IMR-90 (cell line): Measurements from ENCODE around the gene CYB5R3. TPM values are rescaled to one million over a fixed set of nuclear protein-coding genes. Genes with fewer than 3 reads are reported as not detected.

ENCODE experiments used
- ATAC-seq: fragments of 200-7000 bp; cut with Tn5 transposase; 2 replicates; pipeline ENCODE4 v1.9.1; 2020; ENCODE audit warnings: low read depth, mild to moderate bottlenecking, moderate library complexity
- BruUV-seq: library from RNA; stranded (reverse); fragments of 400-500 nt; replicated peaks from 2 replicates; lab custom pipeline; 2021; lab: Mats Ljungman, UMichigan
- CTCF ChIA-PET: fragments of 300-600 bp; formaldehyde crosslinking; extraction: SDS; loops from one replicate; lab custom pipeline; 2021; ENCODE audit warnings: antibody characterized with exemption; lab: Yijun Ruan, JAX
- POLR2A ChIA-PET: fragments of 300-600 bp; sonication (Branson Sonifier 250); formaldehyde crosslinking; loops from one replicate; lab custom pipeline; 2022; ENCODE audit warnings: antibody characterized with exemption; ENCODE audit not compliant: unreplicated experiment; lab: Charles Lee
- DNase-seq: peaks from one replicate; pipeline ENCODE4 v3.0.0; 2013
- H2AFZ ChIP-seq: replicated peaks from 2 replicates; pipeline ENCODE3; 2013; ENCODE audit warnings: low read length, mild to moderate bottlenecking; ENCODE audit not compliant: poor library complexity
- H2AK5ac ChIP-seq: 2 replicates; pipeline ENCODE4 v1.6.1; 2013; ENCODE audit warnings: low read depth, low read length, inconsistent platforms
- H2AK9ac ChIP-seq: replicated peaks from 2 replicates; pipeline ENCODE3; 2013; ENCODE audit warnings: mild to moderate bottlenecking, low read depth, low read length, moderate library complexity; ENCODE audit not compliant: poor library complexity
- H2BK120ac ChIP-seq: 2 replicates; pipeline ENCODE4 v1.6.1; 2013; ENCODE audit warnings: low read depth, low read length, inconsistent platforms
- H2BK15ac ChIP-seq: 3 replicates; pipeline ENCODE4 v1.6.1; 2013; ENCODE audit warnings: low read depth, low read length, inconsistent platforms
- H2BK20ac ChIP-seq: 2 replicates; pipeline ENCODE4 v1.6.1; 2013; ENCODE audit warnings: low read depth, mild to moderate bottlenecking, inconsistent platforms, low read length, moderate library complexity
- H2BK5ac ChIP-seq: 2 replicates; pipeline ENCODE4 v1.6.1; 2013; ENCODE audit warnings: mild to moderate bottlenecking, low read depth, low read length, inconsistent platforms; ENCODE audit not compliant: poor library complexity, severe bottlenecking
- H3K14ac ChIP-seq: replicated peaks from 2 replicates; pipeline ENCODE4 v1.6.1; 2013; ENCODE audit warnings: low read depth, low read length, inconsistent platforms
- H3K18ac ChIP-seq: 2 replicates; pipeline ENCODE4 v1.6.1; 2013; ENCODE audit warnings: low read depth, low read length, control low read depth
- H3K23ac ChIP-seq: 2 replicates; pipeline ENCODE4 v1.6.1; 2013; ENCODE audit warnings: low read depth, low read length, inconsistent platforms
- H3K27ac ChIP-seq: 2 replicates; pipeline ENCODE4 v1.5.1; 2013; ENCODE audit warnings: mild to moderate bottlenecking, control low read depth, low read length; ENCODE audit not compliant: insufficient read depth
- H3K27me3 ChIP-seq: 2 replicates; pipeline ENCODE4 v1.6.1; 2013; ENCODE audit warnings: low read length; ENCODE audit not compliant: control insufficient read depth, insufficient read depth
- H3K36me3 ChIP-seq: 2 replicates; pipeline ENCODE4 v1.6.1; 2013; ENCODE audit warnings: low read length, mixed read lengths; ENCODE audit not compliant: control insufficient read depth, insufficient read depth
- H3K4ac ChIP-seq: 2 replicates; pipeline ENCODE4 v1.6.1; 2013; ENCODE audit warnings: low read depth, low read length, inconsistent platforms
- H3K4me1 ChIP-seq: 2 replicates; pipeline ENCODE4 v1.6.1; 2013; ENCODE audit warnings: low read length, mixed read lengths; ENCODE audit not compliant: control insufficient read depth, insufficient read depth
- H3K4me2 ChIP-seq: 2 replicates; pipeline ENCODE4 v1.6.1; 2013; ENCODE audit warnings: low read depth, mild to moderate bottlenecking, control low read depth, low read length, moderate library complexity
- H3K4me3 ChIP-seq: 2 replicates; pipeline ENCODE4 v1.5.1; 2013; ENCODE audit warnings: low read depth, mild to moderate bottlenecking, control low read depth, low read length, moderate library complexity; ENCODE audit not compliant: insufficient read depth
- H3K56ac ChIP-seq: 2 replicates; pipeline ENCODE4 v1.6.1; 2013; ENCODE audit warnings: low read length, inconsistent platforms; ENCODE audit not compliant: insufficient read depth; ENCODE audit errors: extremely low read depth
- H3K79me1 ChIP-seq, 2 experiments: 2 replicates each; pipeline ENCODE4 v1.6.1; 2013; ENCODE audit warnings: low read length in 2 of 2, inconsistent platforms in 1 of 2, low read depth in 1 of 2
- H3K9ac ChIP-seq: 2 replicates; pipeline ENCODE4 v1.6.1; 2013; ENCODE audit warnings: low read depth, low read length, control low read depth
- H3K9me1 ChIP-seq: 2 replicates; pipeline ENCODE4 v1.6.1; 2013; ENCODE audit warnings: low read length, inconsistent platforms; ENCODE audit not compliant: insufficient read depth
- H3K9me3 ChIP-seq: 2 replicates; pipeline ENCODE4 v1.6.1; 2013; ENCODE audit warnings: low read length; ENCODE audit not compliant: control insufficient read depth, insufficient read depth
- H4K20me1 ChIP-seq: 2 replicates; pipeline ENCODE4 v1.6.1; 2013; ENCODE audit warnings: low read length, inconsistent platforms; ENCODE audit not compliant: insufficient read depth
- H4K5ac ChIP-seq: 2 replicates; pipeline ENCODE4 v1.6.1; 2013; ENCODE audit warnings: mild to moderate bottlenecking, low read depth, low read length, control low read depth
- H4K8ac ChIP-seq, 2 experiments: 2 replicates each; pipeline ENCODE4 v1.6.1; 2013; ENCODE audit warnings: low read depth in 2 of 2, low read length in 2 of 2, control low read depth in 1 of 2, inconsistent platforms in 1 of 2
- H4K91ac ChIP-seq: 2 replicates; pipeline ENCODE4 v1.6.1; 2013; ENCODE audit warnings: low read depth, low read length, inconsistent platforms; ENCODE audit not compliant: insufficient read depth
- CEBPB ChIP-seq: IDR thresholded peaks from 2 replicates; pipeline ENCODE4 v1.6.1; 2012; ENCODE audit warnings: low read depth, low read length, improper control_type of control experiment
- CHD1 ChIP-seq: IDR thresholded peaks from 2 replicates; pipeline ENCODE4 v1.6.1; 2012; ENCODE audit warnings: low read depth, low read length, improper control_type of control experiment
- MAFK ChIP-seq: IDR thresholded peaks from 2 replicates; pipeline ENCODE4 v1.6.1; 2012; ENCODE audit warnings: low read depth, low read length, improper control_type of control experiment
- MAZ ChIP-seq: IDR thresholded peaks from 2 replicates; pipeline ENCODE4 v1.6.1; 2012; ENCODE audit warnings: low read depth, mild to moderate bottlenecking, low read length, improper control_type of control experiment, moderate library complexity, borderline replicate concordance
- NFE2L2 ChIP-seq: fragments of 150-350 bp; IDR thresholded peaks from 2 replicates; pipeline ENCODE4 v1.6.1; 2016; ENCODE audit warnings: low read depth, mild to moderate bottlenecking, low read length
- RAD21 ChIP-seq: IDR thresholded peaks from 2 replicates; pipeline ENCODE4 v1.6.1; 2012; ENCODE audit warnings: low read length, improper control_type of control experiment
- RCOR1 ChIP-seq: IDR thresholded peaks from 2 replicates; pipeline ENCODE4 v1.6.1; 2012; ENCODE audit warnings: mild to moderate bottlenecking, low read length, improper control_type of control experiment; ENCODE audit not compliant: insufficient replicate concordance
- WGBS, 2 experiments: methylation state at CpG; one replicate each; pipeline versions ENCODE4 v1.1.5 to v1.1.7; 2013; ENCODE audit warnings: missing lambda C conversion rate in 2 of 2; ENCODE audit not compliant: insufficient read length in 1 of 2; ENCODE audit errors: extremely low coverage in 2 of 2; 5-methylcytosine and 5-hydroxymethylcytosine counted together
- dilution Hi-C: fragments of 300-500 bp; cut with HindIII; formaldehyde crosslinking; loops from one replicate; pipeline ENCODE4 v1.14.3; 2018; ENCODE audit warnings: low sequenced_read_pairs; ENCODE audit not compliant: unreplicated experiment
- in situ Hi-C: fragments of 300-500 bp; cut with MboI; formaldehyde crosslinking; loops from 3 replicates; pipeline ENCODE4 v1.14.3; 2019; ENCODE audit warnings: low sequenced_read_pairs, inconsistent platforms, mixed read lengths
- intact Hi-C: fragments of 100-400 bp; cut with micrococcal nuclease; formaldehyde crosslinking; loops from 2 replicates; pipeline ENCODE4 v1.10.0; 2022
- polyA plus RNA-seq, 3 experiments: library from polyadenylated mRNA; depleted of rRNA; stranded (reverse); fragments of >200 nt; gene quantifications; 2 replicates each; pipeline ENCODE4 v1.2.3, GENCODE V29; 2012; ENCODE audit warnings: low replicate concordance in 1 of 3
- total RNA-seq: library from RNA; depleted of rRNA; stranded (reverse); fragments of >200 nt; gene quantifications from 2 replicates; pipeline ENCODE4 v1.2.3, GENCODE V29; 2012
- TF ChIP-seq, protein P1 (sequence below): fragments of 150-350 bp; IDR thresholded peaks from 2 replicates; pipeline ENCODE4 v1.6.1; 2017; ENCODE audit warnings: mild to moderate bottlenecking, antibody characterized with exemption, low read length, low read depth
- TF ChIP-seq, protein P2 (sequence below): conservative IDR thresholded peaks from 2 replicates; pipeline ENCODE4 v1.5.1; 2012; ENCODE audit warnings: mild to moderate bottlenecking, low read depth, low read length, improper control_type of control experiment

Gene CYB5R3
- total and polyA plus RNA-seq, 2 of the 4 experiments (the other 2 are of a cell fraction), result 44.1 to 362 TPM

DNA sequence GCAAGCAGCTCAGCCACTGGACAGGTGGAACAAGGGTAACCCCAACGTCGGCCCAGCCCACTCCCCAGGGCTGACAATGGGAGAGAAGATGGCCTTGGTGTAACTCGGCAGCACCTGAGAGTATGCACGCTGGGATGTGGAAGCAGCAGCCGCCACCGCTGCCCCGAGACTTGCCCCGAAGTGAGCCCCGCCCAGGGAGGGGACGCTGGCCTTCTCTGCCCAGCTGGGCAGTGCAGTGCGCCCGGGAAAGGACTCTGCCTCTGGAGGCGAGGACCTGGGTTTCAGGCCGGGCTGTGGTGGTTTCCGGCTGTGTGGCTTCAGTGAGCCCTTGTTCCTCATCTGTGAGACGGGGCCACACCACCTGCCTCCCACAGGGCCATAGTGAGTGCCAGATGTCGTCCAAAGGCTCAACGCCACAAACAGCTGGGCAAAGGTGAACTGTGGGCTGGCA, 25.9 kb downstream of the CYB5R3 start:
- H2BK5ac ChIP-seq, result no peak overlapping the region
- H3K9me3 ChIP-seq, result no peaks in the 10 kb centered on the region
- H3K36me3 ChIP-seq, result peaks cover 53% of the 10 kb centered on the region
- H4K91ac ChIP-seq, result no peak overlapping the region
- no peak overlapping the region for H2BK120ac ChIP-seq
- H2BK15ac ChIP-seq, result no peak overlapping the region
- H4K8ac ChIP-seq, result no peak overlapping the region
- H2AK9ac ChIP-seq, result no peak overlapping the region
- no peak overlapping the region for H3K9ac ChIP-seq
- no peak overlapping the region for H3K56ac ChIP-seq
- TF ChIP-seq NFE2L2 (no peak), CEBPB (no peak), MAFK (no peak), CHD1 (no peak), RCOR1 (no peak), MAZ (no peak), RAD21 (no peak)
- TF ChIP-seq, protein P1, sequence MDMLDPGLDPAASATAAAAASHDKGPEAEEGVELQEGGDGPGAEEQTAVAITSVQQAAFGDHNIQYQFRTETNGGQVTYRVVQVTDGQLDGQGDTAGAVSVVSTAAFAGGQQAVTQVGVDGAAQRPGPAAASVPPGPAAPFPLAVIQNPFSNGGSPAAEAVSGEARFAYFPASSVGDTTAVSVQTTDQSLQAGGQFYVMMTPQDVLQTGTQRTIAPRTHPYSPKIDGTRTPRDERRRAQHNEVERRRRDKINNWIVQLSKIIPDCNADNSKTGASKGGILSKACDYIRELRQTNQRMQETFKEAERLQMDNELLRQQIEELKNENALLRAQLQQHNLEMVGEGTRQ, result no peak
- TF ChIP-seq, protein P2, sequence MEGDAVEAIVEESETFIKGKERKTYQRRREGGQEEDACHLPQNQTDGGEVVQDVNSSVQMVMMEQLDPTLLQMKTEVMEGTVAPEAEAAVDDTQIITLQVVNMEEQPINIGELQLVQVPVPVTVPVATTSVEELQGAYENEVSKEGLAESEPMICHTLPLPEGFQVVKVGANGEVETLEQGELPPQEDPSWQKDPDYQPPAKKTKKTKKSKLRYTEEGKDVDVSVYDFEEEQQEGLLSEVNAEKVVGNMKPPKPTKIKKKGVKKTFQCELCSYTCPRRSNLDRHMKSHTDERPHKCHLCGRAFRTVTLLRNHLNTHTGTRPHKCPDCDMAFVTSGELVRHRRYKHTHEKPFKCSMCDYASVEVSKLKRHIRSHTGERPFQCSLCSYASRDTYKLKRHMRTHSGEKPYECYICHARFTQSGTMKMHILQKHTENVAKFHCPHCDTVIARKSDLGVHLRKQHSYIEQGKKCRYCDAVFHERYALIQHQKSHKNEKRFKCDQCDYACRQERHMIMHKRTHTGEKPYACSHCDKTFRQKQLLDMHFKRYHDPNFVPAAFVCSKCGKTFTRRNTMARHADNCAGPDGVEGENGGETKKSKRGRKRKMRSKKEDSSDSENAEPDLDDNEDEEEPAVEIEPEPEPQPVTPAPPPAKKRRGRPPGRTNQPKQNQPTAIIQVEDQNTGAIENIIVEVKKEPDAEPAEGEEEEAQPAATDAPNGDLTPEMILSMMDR, result no peak
- POLR2A ChIA-PET, result no interaction called here
- no peaks in the 10 kb centered on the region for H3K27me3 ChIP-seq
- peaks cover 0 to 29% of the 10 kb centered on the region in 2 experiments for H3K79me1 ChIP-seq
- intact Hi-C loops, result no loop called here
- H2AFZ ChIP-seq, result no peak overlapping the region
- no peak overlapping the region for H3K4me3 ChIP-seq
- no peak overlapping the region for H3K23ac ChIP-seq
- no peak overlapping the region for H3K14ac ChIP-seq
- DNase-seq, result no peak
- peaks cover 8% of the 10 kb centered on the region for H3K4me1 ChIP-seq
- H4K20me1 ChIP-seq, result peaks cover 22% of the 10 kb centered on the region
- dilution Hi-C loops, result no loop called here
- no peak overlapping the region for H4K5ac ChIP-seq
- H3K27ac ChIP-seq, result no peak overlapping the region
- no peak overlapping the region for H2BK20ac ChIP-seq
- in situ Hi-C loops, result no loop called here
- no peak for ATAC-seq
- no peak overlapping the region for H2AK5ac ChIP-seq
- H3K4ac ChIP-seq, result no peak overlapping the region
- no TSS peak for BruUV-seq
- CTCF ChIA-PET, result no interaction called here
- WGBS, 2 experiments, result 93% methylated on average over 14 of the region's 18 CpGs; no CpG with 5 or more reads in 1 of the 2 experiments
- 0 out of 2 replicates have a peak, but pooled peaks cover 13% of the 10 kb centered on the region for H3K9me1 ChIP-seq
- H3K18ac ChIP-seq, result no peak overlapping the region
- H3K4me2 ChIP-seq, result no peak overlapping the region
